Colonic mucosa (tissue), 4 donors: ENCODE data around the gene SYT14. TPM values are rescaled to one million over a fixed set of nuclear protein-coding genes. Genes with fewer than 3 reads are reported as not detected.
A peak's percentile ranks its signal among the peaks of the same experiment; 100 is the strongest.
"Not testable (repeated sequence)": the region's sequence is repeated elsewhere in the genome, so short reads cannot be mapped to it uniquely, and the experiment has no call there.

Source experiments
- DNase-seq: peaks from one replicate; pipeline ENCODE4 v3.0.0-alpha.2; 2020
- H3K27ac ChIP-seq: fragments of 200-600 bp; one replicate; pipeline ENCODE4 v1.8.0; 2021
- H3K27me3 ChIP-seq: fragments of 200-600 bp; one replicate; pipeline ENCODE4 v1.8.0; 2021
- H3K36me3 ChIP-seq: fragments of 200-600 bp; one replicate; pipeline ENCODE4 v1.8.0; 2021
- H3K4me1 ChIP-seq: fragments of 200-600 bp; one replicate; pipeline ENCODE4 v1.8.0; 2021; ENCODE audit warnings: mild to moderate bottlenecking
- H3K4me3 ChIP-seq: fragments of 200-600 bp; one replicate; pipeline ENCODE4 v1.8.0; 2021
- H3K9ac ChIP-seq, 2 donors: one replicate each; pipeline ENCODE4 v1.7.0; 2013; ENCODE audit warnings: control low read depth in 2 of 2, low read depth in 2 of 2, low read length in 2 of 2
- H3K9me3 ChIP-seq: fragments of 200-600 bp; one replicate; pipeline ENCODE4 v1.8.0; 2021
- intact Hi-C: fragments of 100-400 bp; cut with DNase I; formaldehyde crosslinking; loops from one replicate; pipeline ENCODE4 v1.14.1; 2022
- total RNA-seq, 2 donors: library from RNA; stranded (reverse); fragmentation: NEBNext Ultra II Directional in 1 of 2; extraction: Animal tissue kit (Norgen Biotek cat#: 25700) in 1 of 2; gene quantifications; one replicate each; pipeline ENCODE4 v1.2.1, GENCODE V29; 2021
- TF ChIP-seq, protein P1 (sequence below): fragments of 200-600 bp; IDR thresholded peaks from one replicate; pipeline ENCODE4 v1.8.0; 2022; ENCODE audit warnings: antibody characterized with exemption, mild to moderate bottlenecking
- donor health status: healthy.
- donor health status: DM: no; HTN: no; CAD: no.
- donor health status: DM: no; HTN: no; CAD: no.

SYT14 gene
- total RNA-seq, 2 donors from 2014 or later = 0.03 to 0.07 TPM

DNA sequence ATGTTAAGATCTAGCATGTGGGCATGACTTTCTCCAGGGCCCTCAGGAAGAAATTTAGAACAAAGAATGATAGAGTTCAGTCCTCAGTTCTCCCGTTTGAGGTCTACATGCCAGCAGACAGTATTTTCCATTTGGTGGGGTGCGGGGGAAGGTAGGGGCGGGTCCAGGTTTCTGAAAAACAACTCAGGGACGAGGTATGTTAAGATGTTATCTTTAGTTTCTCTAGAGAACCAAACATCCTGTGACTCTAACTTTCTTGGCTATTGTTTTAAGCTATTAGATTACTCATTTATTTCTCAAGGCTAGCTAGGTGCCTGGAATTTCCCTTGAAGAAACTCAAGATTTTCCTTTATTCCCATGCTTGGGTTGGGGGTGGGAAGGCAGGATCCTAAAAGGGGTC lies 42.3 kb upstream of the SYT14 start:
- H3K4me3 ChIP-seq = no peak overlapping the region
- TF ChIP-seq, protein P1, sequence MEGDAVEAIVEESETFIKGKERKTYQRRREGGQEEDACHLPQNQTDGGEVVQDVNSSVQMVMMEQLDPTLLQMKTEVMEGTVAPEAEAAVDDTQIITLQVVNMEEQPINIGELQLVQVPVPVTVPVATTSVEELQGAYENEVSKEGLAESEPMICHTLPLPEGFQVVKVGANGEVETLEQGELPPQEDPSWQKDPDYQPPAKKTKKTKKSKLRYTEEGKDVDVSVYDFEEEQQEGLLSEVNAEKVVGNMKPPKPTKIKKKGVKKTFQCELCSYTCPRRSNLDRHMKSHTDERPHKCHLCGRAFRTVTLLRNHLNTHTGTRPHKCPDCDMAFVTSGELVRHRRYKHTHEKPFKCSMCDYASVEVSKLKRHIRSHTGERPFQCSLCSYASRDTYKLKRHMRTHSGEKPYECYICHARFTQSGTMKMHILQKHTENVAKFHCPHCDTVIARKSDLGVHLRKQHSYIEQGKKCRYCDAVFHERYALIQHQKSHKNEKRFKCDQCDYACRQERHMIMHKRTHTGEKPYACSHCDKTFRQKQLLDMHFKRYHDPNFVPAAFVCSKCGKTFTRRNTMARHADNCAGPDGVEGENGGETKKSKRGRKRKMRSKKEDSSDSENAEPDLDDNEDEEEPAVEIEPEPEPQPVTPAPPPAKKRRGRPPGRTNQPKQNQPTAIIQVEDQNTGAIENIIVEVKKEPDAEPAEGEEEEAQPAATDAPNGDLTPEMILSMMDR = no peak
- H3K36me3 ChIP-seq = no peaks in the 10 kb centered on the region
- intact Hi-C loops = no loop called here
- no peak overlapping the region for H3K27ac ChIP-seq
- H3K9ac ChIP-seq = no peak overlapping the region
- H3K9me3 ChIP-seq = no peaks in the 10 kb centered on the region
- H3K27me3 ChIP-seq = no peaks in the 10 kb centered on the region
- no peaks in the 10 kb centered on the region for H3K4me1 ChIP-seq
- DNase-seq = no peak

DNA sequence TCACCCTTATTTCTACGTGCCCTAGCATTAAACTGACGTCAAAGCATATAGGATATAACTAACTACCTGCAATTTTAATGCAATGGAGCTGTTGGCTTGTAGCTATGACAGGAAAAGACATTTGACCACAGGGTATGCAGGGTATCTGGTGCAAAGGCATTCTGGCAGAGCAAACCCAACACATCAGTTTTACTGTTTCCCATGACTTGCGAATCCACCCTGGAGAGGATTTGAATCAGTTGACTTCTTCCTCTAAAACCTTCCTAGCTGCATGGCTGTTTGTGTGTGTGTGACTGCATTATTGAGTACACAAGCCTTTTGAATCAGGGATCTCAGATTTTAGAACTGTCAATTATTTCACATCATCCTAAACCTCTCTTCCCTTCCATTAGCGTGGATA lies 41.7 kb upstream of the SYT14 start:
- H3K36me3 ChIP-seq = no peaks in the 10 kb centered on the region
- H3K4me3 ChIP-seq = no peak overlapping the region
- H3K9me3 ChIP-seq = no peaks in the 10 kb centered on the region
- no peak for DNase-seq
- H3K9ac ChIP-seq = no peak overlapping the region
- no peak overlapping the region for H3K27ac ChIP-seq
- TF ChIP-seq, protein P1 = no peak
- H3K4me1 ChIP-seq = no peaks in the 10 kb centered on the region
- H3K27me3 ChIP-seq = no peaks in the 10 kb centered on the region
- intact Hi-C loops = no loop called here

DNA sequence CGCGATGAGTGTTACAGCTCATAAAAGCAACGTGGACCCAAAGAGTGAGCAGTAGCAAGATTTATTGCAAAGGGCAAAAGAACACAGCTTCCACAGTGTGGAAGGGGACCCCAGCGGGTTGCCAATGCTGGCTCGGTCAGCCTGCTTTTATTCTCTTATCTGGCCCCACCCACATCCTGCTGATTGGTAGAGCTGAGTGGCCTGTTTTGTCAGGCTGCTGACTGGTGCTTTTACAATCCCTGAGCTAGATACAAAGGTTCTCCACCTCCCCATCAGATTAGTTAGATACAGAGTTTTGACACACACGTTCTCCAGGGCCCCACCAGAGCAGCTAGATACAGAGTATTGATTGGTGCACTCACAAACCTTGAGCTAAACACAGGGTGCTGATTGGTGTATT lies 39.7 kb upstream of the SYT14 start:
- H3K36me3 ChIP-seq, intact Hi-C loops, H3K4me1 ChIP-seq, H3K27ac ChIP-seq, DNase-seq, H3K9me3 ChIP-seq, H3K27me3 ChIP-seq, H3K4me3 ChIP-seq, H3K9ac ChIP-seq: not testable (repeated sequence)

DNA sequence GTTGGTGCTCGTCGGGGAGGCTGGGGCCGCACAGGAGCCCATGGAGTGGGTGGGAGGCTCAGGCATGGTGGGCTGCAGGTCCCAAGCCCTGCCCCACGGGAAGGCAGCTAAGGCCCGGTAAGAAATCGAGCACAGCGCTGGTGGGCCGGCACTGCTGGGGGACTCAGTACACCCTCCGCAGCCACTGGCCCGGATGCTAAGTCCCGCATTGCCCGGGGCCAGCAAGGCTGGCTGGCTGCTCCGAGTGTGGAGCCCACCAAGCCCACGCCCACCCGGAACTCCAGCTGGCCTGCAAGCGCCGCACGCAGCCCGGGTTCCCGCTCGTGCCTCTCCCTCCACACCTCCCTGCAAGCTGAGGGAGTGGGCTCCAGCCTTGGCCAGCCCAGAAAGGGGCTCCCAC lies 39.2 kb upstream of the SYT14 start:
- DNase-seq, intact Hi-C loops, H3K36me3 ChIP-seq, H3K4me3 ChIP-seq, H3K4me1 ChIP-seq, H3K27me3 ChIP-seq, H3K9me3 ChIP-seq, H3K27ac ChIP-seq, H3K9ac ChIP-seq: not testable (repeated sequence)

DNA sequence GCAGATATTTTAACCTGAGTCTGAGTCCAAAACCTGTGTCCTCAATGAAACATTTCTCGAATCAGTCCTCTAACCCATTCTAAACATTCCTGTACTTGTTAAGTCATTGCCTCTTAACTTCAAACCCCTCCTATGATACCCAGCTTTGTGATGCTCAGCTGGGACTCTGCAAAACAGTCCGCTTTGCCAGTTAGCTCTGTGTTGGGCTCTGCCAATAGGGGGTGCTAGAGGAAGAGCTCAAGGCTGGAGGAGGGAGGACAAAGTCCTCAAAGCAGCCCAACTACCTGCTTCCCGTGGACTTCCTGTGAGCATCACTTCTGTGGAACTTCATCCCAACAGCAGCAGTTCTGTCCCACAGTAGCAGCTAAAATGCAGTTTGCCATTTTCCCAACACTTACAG lies 38.1 kb upstream of the SYT14 start:
- TF ChIP-seq, protein P1 = no peak
- H3K9ac ChIP-seq = no peak overlapping the region
- no peak overlapping the region for H3K4me3 ChIP-seq
- no peaks in the 10 kb centered on the region for H3K36me3 ChIP-seq
- no peaks in the 10 kb centered on the region for H3K4me1 ChIP-seq
- intact Hi-C loops = no loop called here
- H3K27me3 ChIP-seq = no peaks in the 10 kb centered on the region
- no peaks in the 10 kb centered on the region for H3K9me3 ChIP-seq
- H3K27ac ChIP-seq = no peak overlapping the region
- DNase-seq = peak; percentile 25

DNA sequence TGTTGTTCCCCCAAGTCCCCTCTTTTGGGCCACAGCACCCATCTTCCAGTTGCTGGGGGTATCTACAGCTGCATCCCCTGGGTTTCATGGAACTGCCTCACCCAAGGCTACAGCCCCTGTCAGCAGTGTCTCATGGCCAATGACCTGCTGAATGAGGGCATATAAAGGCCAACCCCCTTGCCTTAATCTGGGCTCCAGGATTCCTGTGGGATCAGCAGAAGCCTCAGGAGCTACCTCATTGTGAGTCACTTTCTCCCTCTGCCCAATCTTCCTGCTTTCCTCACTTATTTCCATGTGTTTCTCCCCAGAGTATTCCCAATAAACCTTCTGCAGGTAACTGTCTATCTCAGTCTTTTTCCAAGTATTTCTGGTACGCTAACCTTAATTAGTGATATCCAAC lies 37.3 kb upstream of the SYT14 start:
- intact Hi-C loops = no loop called here
- Histone ChIP-seq H3K4me1 (no peaks in the 10 kb centered on the region), H3K36me3 (no peaks in the 10 kb centered on the region), H3K27ac (no peak overlapping the region), H3K27me3 (no peaks in the 10 kb centered on the region), H3K9ac (no peak overlapping the region), H3K9me3 (no peaks in the 10 kb centered on the region), H3K4me3 (no peak overlapping the region)
- TF ChIP-seq, protein P1 = no peak
- DNase-seq = no peak

DNA sequence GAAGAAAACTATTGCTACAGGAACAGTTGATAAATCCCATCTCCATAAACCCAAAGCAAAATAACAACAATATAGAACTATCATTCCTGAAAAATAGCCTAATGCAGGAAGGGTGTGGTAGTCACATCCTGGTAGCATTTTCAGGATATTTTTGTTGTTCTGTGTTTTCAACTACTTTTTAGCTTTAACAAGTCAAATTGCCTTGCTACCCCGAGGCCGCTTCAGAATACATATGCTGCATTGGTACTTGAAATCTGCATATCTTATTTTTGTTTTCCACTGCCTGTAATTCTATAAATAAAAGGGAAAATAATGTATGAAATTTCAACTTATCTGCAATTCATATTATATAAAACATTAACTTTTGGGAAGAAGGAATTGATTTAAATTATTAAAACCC lies 36.8 kb upstream of the SYT14 start:
- no peaks in the 10 kb centered on the region for H3K4me1 ChIP-seq
- no peaks in the 10 kb centered on the region for H3K27me3 ChIP-seq
- no peaks in the 10 kb centered on the region for H3K9me3 ChIP-seq
- no peak overlapping the region for H3K4me3 ChIP-seq
- H3K36me3 ChIP-seq = no peaks in the 10 kb centered on the region
- H3K9ac ChIP-seq = no peak overlapping the region
- intact Hi-C loops = no loop called here
- TF ChIP-seq, protein P1 = no peak
- no peak overlapping the region for H3K27ac ChIP-seq
- DNase-seq = no peak

DNA sequence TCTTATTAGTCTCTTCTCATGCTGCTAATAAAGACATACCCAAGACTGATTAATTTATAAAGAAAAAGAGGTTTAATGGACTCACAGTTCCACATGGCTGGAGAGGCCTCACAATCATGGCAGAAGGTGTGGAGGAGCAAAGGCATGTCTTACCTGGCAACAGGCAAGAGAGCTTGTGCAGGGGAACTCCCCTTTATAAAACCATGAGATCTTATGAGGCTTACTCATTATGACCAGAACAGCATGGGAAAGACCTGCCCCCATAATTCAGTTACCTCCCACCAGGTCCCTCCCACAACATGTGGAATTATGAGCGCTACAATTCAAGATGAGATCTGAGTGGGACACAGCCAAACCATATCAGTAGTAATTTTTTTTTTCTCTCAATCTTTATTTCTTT lies 33.2 kb upstream of the SYT14 start:
- H3K27ac ChIP-seq, intact Hi-C loops, H3K9ac ChIP-seq, H3K4me1 ChIP-seq, H3K36me3 ChIP-seq, H3K4me3 ChIP-seq, H3K27me3 ChIP-seq, H3K9me3 ChIP-seq, DNase-seq: not testable (repeated sequence)
